ENCODE measurements around the gene PGM5.

PGM5 gene

GRCh38 chr9:68537616-68537880 is 181.1 kb downstream of the PGM5 start:
- H2AFZ ChIP-seq (ENCODE audit: low read length, unreplicated experiment): no peak overlapping the region
- H3K36me3 ChIP-seq (ENCODE audit: insufficient read depth, low read length): no peaks in the 10 kb centered on the region
- H3K4me1 ChIP-seq (ENCODE audit: control insufficient read depth, insufficient read depth, low read length, unreplicated experiment): no peaks in the 10 kb centered on the region
- H3K27ac ChIP-seq (ENCODE audit: low read depth, low read length): no peak overlapping the region
- no peaks in the 10 kb centered on the region for H3K27me3 ChIP-seq (ENCODE audit: insufficient read depth, low read length)
- H3K79me2 ChIP-seq (ENCODE audit: control insufficient read depth, insufficient read depth, low read length, unreplicated experiment): no peaks in the 10 kb centered on the region
- H3K4me3 ChIP-seq (ENCODE audit: low read depth, low read length): no peak overlapping the region

GRCh38 chr9:68538200-68538599 is 181.8 kb downstream of the PGM5 start:
- Histone ChIP-seq H3K27me3 (ENCODE audit: insufficient read depth, low read length) (no peaks in the 10 kb centered on the region), H3K27ac (ENCODE audit: low read depth, low read length) (no peak overlapping the region), H3K79me2 (ENCODE audit: control insufficient read depth, insufficient read depth, low read length, unreplicated experiment) (no peaks in the 10 kb centered on the region), H3K4me1 (ENCODE audit: control insufficient read depth, insufficient read depth, low read length, unreplicated experiment) (no peaks in the 10 kb centered on the region), H2AFZ (ENCODE audit: low read length, unreplicated experiment) (no peak overlapping the region), H3K4me3 (ENCODE audit: low read depth, low read length) (no peak overlapping the region), H3K36me3 (ENCODE audit: insufficient read depth, low read length) (no peaks in the 10 kb centered on the region)

- Histone ChIP-seq H3K79me2 (ENCODE audit: control insufficient read depth, insufficient read depth, low read length, unreplicated experiment) (no peaks in the 10 kb centered on the region), H3K4me3 (ENCODE audit: low read depth, low read length) (no peak within 1 kb of the TSS), H2AFZ (ENCODE audit: low read length, unreplicated experiment) (no peak within 1 kb of the TSS), H3K36me3 (ENCODE audit: insufficient read depth, low read length) (no peaks in the 10 kb centered on the region), H3K4me1 (ENCODE audit: control insufficient read depth, insufficient read depth, low read length, unreplicated experiment) (no peaks in the 10 kb centered on the region), H3K27ac (ENCODE audit: low read depth, low read length) (no peak within 1 kb of the TSS), H3K27me3 (ENCODE audit: insufficient read depth, low read length) (no peaks in the 10 kb centered on the region)
Measured at GRCh38 chr9:68540712-68541535, 184.5 kb downstream of the PGM5 start, which contains the start of gene TMEM252. Gene TMEM252, minus strand, starts transcription at chr9:68540883. Its CDS starts 69 bp downstream, at chr9:68540814.

GRCh38 chr9:68541568-68541967 is 185.2 kb downstream of the PGM5 start:
- Histone ChIP-seq H3K4me1 (ENCODE audit: control insufficient read depth, insufficient read depth, low read length, unreplicated experiment) (no peaks in the 10 kb centered on the region), H2AFZ (ENCODE audit: low read length, unreplicated experiment) (no peak overlapping the region), H3K79me2 (ENCODE audit: control insufficient read depth, insufficient read depth, low read length, unreplicated experiment) (no peaks in the 10 kb centered on the region), H3K36me3 (ENCODE audit: insufficient read depth, low read length) (no peaks in the 10 kb centered on the region), H3K27me3 (ENCODE audit: insufficient read depth, low read length) (no peaks in the 10 kb centered on the region), H3K27ac (ENCODE audit: low read depth, low read length) (no peak overlapping the region), H3K4me3 (ENCODE audit: low read depth, low read length) (no peak overlapping the region)

GRCh38 chr9:68545033-68545705 is 188.8 kb downstream of the PGM5 start:
- Histone ChIP-seq H3K79me2 (ENCODE audit: control insufficient read depth, insufficient read depth, low read length, unreplicated experiment) (no peaks in the 10 kb centered on the region), H3K36me3 (ENCODE audit: insufficient read depth, low read length) (no peaks in the 10 kb centered on the region), H3K4me1 (ENCODE audit: control insufficient read depth, insufficient read depth, low read length, unreplicated experiment) (no peaks in the 10 kb centered on the region), H3K27ac (ENCODE audit: low read depth, low read length) (no peak overlapping the region), H3K27me3 (ENCODE audit: insufficient read depth, low read length) (no peaks in the 10 kb centered on the region), H3K4me3 (ENCODE audit: low read depth, low read length) (no peak overlapping the region), H2AFZ (ENCODE audit: low read length, unreplicated experiment) (no peak overlapping the region)

- Histone ChIP-seq H3K27me3 (ENCODE audit: insufficient read depth, low read length) (no peaks in the 10 kb centered on the region), H3K79me2 (ENCODE audit: control insufficient read depth, insufficient read depth, low read length, unreplicated experiment) (no peaks in the 10 kb centered on the region), H3K4me3 (ENCODE audit: low read depth, low read length) (no peak overlapping the region), H3K36me3 (ENCODE audit: insufficient read depth, low read length) (no peaks in the 10 kb centered on the region), H3K27ac (ENCODE audit: low read depth, low read length) (no peak overlapping the region), H2AFZ (ENCODE audit: low read length, unreplicated experiment) (no peak overlapping the region), H3K4me1 (ENCODE audit: control insufficient read depth, insufficient read depth, low read length, unreplicated experiment) (no peaks in the 10 kb centered on the region)
Measured at GRCh38 chr9:68546596-68547390, 190.4 kb downstream of the PGM5 start.

- H3K4me3 ChIP-seq (ENCODE audit: low read depth, low read length): no peak overlapping the region
- H3K4me1 ChIP-seq (ENCODE audit: control insufficient read depth, insufficient read depth, low read length, unreplicated experiment): no peaks in the 10 kb centered on the region
- no peaks in the 10 kb centered on the region for H3K27me3 ChIP-seq (ENCODE audit: insufficient read depth, low read length)
- no peaks in the 10 kb centered on the region for H3K79me2 ChIP-seq (ENCODE audit: control insufficient read depth, insufficient read depth, low read length, unreplicated experiment)
- no peak overlapping the region for H2AFZ ChIP-seq (ENCODE audit: low read length, unreplicated experiment)
- no peak overlapping the region for H3K27ac ChIP-seq (ENCODE audit: low read depth, low read length)
- H3K36me3 ChIP-seq (ENCODE audit: insufficient read depth, low read length): no peaks in the 10 kb centered on the region
Measured at GRCh38 chr9:68547417-68547816, 191.0 kb downstream of the PGM5 start.

- H3K79me2 ChIP-seq (ENCODE audit: control insufficient read depth, insufficient read depth, low read length, unreplicated experiment): no peaks in the 10 kb centered on the region
- no peaks in the 10 kb centered on the region for H3K27me3 ChIP-seq (ENCODE audit: insufficient read depth, low read length)
- no peak overlapping the region for H3K27ac ChIP-seq (ENCODE audit: low read depth, low read length)
- H2AFZ ChIP-seq (ENCODE audit: low read length, unreplicated experiment): no peak overlapping the region
- no peaks in the 10 kb centered on the region for H3K36me3 ChIP-seq (ENCODE audit: insufficient read depth, low read length)
- H3K4me1 ChIP-seq (ENCODE audit: control insufficient read depth, insufficient read depth, low read length, unreplicated experiment): no peaks in the 10 kb centered on the region
- no peak overlapping the region for H3K4me3 ChIP-seq (ENCODE audit: low read depth, low read length)
Measured at GRCh38 chr9:68548241-68548640, 191.8 kb downstream of the PGM5 start.

GRCh38 chr9:68551191-68551590 is 194.8 kb downstream of the PGM5 start:
- Histone ChIP-seq H3K79me2 (ENCODE audit: control insufficient read depth, insufficient read depth, low read length, unreplicated experiment) (no peaks in the 10 kb centered on the region), H3K4me3 (ENCODE audit: low read depth, low read length) (no peak overlapping the region), H2AFZ (ENCODE audit: low read length, unreplicated experiment) (no peak overlapping the region), H3K27ac (ENCODE audit: low read depth, low read length) (no peak overlapping the region), H3K4me1 (ENCODE audit: control insufficient read depth, insufficient read depth, low read length, unreplicated experiment) (no peaks in the 10 kb centered on the region), H3K27me3 (ENCODE audit: insufficient read depth, low read length) (no peaks in the 10 kb centered on the region), H3K36me3 (ENCODE audit: insufficient read depth, low read length) (no peaks in the 10 kb centered on the region)

- H2AFZ ChIP-seq (ENCODE audit: low read length, unreplicated experiment): no peak overlapping the region
- no peak overlapping the region for H3K4me3 ChIP-seq (ENCODE audit: low read depth, low read length)
- H3K27ac ChIP-seq (ENCODE audit: low read depth, low read length): peak overlapping the region; percentile 35
- H3K79me2 ChIP-seq (ENCODE audit: control insufficient read depth, insufficient read depth, low read length, unreplicated experiment): no peaks in the 10 kb centered on the region
- H3K36me3 ChIP-seq (ENCODE audit: insufficient read depth, low read length): no peaks in the 10 kb centered on the region
- no peaks in the 10 kb centered on the region for H3K4me1 ChIP-seq (ENCODE audit: control insufficient read depth, insufficient read depth, low read length, unreplicated experiment)
- H3K27me3 ChIP-seq (ENCODE audit: insufficient read depth, low read length): no peaks in the 10 kb centered on the region
Measured at GRCh38 chr9:68552700-68553476, 196.5 kb downstream of the PGM5 start.
